ENCODE results near the gene KDM1A.

The KDM1A gene

DNA sequence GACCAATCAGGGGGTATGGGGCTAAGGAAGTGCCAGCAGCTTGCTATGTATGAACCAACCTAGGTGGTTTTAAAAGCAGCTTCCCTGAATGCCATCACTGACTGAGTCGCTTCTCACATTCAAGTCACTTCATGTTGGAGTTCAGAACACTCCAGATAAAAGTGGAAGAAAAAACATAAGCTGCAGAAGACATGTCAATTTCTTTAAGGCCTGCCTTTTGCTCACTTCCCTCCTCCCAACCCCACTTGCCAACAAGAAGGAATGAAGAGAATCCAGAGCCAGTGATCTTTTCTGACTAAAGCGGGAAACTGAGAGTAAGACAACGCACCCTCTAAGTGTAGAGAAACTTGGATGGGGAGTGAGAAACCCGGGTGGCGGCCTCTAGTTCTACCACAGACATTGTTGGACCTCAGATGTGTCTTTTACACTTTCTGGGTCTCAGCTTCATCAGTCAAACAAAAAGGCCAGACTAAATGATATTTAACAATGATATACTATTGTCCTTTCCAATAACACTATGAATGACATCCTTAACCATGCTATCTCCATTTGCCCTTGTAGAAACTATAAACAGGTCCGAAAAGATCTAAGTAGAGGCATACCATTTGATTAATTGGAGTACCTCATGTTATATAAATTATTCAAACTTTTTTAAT is 95.3 kb downstream of the KDM1A start:
- DNase-seq: no peak

DNA sequence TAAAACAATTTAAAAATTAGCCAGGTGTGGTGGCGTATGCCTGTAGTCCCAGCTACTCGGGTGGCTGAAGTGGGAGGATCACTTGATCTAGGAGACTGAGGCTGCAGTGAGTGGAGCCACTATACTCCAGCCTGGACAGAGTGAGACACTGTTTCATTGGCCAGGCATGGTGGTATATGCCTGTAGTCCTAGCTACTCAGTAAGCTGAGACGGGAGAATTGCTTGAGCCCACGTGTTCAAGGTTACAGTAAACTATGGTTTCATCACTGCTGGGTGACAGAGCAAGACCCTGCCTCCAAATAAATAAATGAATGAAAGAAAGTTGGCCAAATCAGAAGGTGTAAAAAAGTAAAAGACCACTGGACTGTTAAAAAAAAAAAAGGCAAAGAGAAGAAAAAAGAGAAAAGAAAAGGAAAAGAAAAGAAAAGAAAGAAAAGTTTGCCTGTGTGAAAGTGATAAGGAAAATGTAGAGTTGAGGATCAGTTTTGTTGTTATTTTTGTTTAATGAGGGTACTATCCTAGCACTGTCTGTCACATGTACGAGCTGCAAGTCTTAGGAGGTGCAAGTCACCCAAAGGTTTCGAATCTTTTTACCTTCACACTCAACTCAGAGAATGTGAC is 97.1 kb downstream of the KDM1A start:
- DNase-seq: no peak

DNA sequence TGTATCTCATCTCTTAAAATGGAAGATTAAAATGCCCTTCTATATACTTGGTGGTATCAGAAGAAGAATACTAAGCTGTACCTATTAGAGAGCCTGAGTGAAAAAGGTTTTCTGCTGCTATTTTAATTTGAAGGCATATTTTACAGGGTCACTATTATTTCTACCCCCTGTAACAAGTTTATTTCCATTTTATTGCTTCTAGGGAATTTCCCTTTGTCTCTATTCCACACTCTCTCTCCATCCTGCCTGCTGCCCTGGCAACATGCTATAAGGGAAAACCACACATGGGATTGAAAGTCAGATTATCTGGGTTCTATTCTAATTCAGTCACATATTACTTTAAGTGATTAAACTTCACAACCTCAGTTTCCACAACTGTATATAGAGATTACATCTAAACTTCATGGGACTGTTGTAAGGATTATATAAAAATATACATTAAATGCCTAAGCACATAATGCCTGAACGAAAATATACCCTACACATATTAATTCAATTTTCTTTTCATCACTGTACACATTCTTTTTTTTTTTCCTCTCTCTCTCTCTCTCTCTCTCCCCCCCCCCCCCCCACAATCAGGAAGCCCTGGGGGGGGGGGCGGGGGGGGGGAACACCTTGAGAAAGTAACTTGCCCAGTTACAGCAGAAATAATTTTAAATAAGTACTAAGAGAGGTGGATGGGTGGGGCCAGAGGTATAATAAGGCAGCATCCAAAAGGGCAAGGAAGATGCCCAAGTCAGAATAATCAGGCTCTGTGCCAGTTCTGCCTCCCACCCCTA is 97.8 kb downstream of the KDM1A start:
- DNase-seq: no peak

DNA sequence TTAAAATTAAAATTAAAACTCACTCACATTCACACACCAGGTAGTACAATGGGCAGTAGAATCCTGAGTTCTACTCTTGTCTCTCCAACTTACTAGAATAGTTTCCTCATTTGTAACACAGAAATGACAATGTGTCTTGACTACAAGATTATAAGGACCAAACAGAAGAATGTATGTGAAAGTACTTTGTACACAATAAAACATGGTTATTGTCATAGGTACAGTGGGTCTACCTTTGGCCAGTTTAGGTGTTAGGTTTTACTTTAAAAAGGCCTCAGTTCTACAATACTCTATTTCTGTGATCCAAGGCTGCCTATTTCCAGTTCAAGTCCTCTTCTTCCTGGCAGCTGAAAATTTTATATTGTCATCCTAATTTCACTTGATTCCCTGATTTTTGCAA is 99.1 kb downstream of the KDM1A start:
- DNase-seq: no peak

DNA sequence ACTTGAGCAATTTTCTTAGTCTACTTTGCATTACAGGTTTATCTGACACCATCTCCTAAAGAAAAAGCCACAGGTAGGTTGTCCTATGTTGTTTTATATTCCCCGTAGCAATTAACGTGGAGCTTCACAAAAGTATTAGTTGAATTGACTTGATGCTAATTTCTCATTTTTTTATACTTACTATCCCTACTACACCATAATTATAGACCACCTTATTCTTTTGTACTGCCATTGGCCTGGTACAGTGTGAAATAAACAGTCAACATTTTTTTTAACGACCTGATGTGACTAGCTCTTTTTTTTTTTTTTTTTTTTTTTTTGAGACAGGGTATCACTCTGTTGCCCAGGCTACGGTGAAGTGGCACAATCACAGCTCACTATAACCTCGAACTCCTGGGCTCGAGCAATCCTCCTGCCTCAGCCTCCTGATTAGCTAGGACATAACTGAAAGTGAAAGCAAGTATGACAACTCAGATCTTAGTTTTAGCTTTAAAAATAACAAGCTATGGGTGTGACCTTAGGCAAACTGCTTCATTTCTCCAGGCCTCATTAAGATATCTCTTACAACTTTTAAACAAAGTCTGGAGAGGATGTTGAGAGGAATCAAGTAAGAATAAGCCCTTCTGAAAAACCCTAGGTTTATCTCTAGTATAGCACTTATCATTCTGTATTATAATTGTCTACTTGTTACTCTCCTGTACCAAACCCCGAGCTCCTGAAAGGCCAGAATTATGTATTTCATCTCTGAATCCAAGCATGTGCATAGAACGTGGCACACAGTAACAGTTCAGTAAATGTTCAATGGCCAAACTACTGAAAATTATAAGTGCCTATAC is 99.9 kb downstream of the KDM1A start:
- no peak for DNase-seq

DNA sequence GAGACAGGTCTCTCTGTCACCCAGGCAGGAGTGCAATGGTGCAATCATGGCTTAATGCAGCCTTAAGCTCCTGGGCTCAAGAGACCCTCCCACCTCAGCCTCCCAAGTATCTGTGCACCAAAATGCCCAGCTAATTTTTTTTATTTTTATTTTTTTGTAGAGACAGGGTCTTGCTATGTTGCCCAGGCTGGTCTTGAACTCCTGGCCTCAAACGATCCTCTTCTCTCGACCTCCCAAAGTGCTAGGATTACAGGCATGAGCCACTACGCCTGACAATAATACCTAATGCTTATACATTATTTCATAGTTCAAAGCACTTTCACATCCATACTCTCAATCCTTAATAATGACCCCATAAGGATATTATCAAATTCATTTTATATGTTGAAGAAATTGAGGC is 101.1 kb downstream of the KDM1A start:
- no peak for DNase-seq

DNA sequence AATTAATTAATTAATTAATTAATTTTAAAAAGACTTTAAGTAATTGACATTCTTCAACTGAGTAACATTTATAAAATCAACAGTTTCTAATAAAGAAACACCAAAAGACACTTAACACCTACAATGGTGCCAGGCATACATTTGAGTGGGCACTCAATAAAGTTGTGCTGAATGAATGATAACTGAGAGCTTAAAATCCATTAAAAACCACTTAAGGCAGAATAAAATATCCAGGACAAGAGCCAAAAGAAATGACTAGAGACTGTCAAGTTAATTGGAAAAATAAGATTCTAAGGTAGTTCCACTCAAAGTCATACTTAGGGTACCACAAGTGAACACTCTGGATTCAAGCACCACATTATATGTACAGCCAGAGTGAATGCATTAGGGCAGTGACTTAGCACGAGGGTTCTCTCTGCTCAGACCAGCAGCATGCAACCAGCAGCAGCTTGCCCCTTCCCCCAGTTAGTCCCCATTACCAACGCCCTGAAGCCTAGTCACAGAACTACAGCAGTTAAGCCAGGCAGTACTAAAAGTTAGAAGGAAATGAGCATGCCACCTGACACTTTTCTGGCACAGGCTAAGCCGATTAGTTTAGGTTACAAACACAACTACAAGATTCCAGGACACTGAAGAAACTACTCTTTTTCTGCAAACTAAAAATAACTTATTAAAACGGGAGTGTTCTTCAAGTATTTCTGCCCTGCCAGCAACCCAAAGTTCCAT is 102.9 kb downstream of the KDM1A start:
- no peak for DNase-seq

DNA sequence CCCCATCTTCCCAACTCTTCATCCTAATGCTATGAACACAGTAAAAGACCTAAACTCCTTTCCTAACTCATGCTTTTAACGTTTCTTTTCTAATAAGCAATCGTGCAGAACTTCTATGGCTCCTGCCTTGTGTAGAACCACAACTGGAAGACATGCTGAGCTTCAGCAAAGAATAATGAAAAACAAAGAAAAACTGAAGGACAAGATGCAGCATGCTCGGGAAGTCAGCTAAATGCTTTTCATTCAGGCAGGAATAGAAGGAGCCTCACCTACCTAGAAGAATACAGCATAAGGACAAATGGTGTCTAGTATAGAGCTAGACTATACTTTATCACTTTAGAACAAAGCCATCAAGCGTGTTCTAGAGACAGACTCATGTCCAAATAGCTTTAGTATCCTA is 103.5 kb downstream of the KDM1A start:
- DNase-seq: no peak

DNA sequence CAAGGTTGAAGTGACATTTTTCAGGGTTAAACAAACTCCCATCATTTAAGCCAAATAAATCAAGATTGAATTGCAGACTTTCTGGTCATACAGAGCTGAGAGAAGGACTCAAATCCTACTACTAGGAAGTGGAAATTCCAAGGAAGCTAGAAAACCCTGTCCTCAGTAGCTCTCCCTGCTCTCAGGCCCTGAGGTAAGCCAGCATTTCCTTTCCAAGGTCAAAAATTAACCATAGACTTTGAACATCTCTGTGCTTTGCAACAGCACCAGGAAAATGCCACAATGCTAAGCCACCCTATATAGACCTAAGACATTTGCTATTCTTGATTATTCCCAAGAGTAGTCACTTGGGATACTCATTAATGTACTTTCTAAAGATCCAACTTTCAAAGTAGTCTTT is 104.3 kb downstream of the KDM1A start:
- DNase-seq: no peak

DNA sequence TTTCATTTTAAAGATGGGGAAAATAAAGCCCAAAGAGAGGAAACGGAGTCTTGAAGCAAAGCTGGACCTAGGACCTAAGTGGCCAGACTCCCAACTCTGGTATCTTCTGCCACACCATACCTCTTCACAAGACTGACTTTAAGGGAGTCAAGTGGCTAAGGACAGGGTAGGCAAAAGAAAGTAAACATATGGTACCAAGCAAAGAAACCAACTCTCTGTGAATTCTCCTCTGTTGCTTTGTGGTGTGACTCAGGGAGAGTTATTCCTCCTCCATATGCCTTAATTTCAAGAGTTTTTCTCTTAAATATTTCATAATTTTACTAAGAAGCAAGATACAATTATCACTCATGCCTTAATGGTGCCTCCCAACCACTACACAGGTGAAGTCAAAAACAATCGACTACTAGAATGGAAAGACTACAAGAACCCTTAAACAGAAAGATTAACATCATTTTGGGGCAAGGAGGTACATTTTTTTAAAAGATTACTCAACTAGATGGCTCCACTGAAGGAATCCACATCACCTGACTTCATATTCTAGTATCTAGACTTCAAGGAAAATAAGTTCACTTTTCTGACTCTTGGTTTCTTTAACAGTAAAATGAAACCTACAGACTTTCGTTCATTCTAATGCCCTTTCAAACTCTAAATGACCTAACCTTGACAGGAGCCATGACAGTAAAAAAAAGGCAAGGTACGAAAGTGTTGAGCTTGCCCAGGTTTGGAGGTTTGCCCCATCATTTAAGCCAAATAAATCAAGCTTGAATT is 105.2 kb downstream of the KDM1A start:
- DNase-seq: no peak

DNA sequence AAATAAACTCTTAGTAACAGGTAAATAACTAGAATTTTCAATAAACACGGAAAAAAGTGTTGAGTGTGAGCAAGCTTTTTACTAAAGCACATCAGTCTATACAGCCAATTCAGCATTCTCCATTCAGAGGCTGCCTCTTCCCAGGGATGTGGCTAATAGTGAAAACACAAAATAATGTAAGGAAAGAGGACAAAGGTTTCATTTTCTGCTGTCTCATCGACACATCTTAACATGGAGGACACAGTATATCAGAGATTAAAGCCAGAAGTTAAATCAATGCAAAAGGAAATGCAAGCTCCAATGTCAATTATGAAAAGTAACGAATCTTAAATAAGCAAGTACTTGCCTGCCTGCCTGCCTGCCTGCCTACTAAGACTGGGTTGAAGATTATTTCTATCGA is 106.2 kb downstream of the KDM1A start:
- no peak for DNase-seq

DNA sequence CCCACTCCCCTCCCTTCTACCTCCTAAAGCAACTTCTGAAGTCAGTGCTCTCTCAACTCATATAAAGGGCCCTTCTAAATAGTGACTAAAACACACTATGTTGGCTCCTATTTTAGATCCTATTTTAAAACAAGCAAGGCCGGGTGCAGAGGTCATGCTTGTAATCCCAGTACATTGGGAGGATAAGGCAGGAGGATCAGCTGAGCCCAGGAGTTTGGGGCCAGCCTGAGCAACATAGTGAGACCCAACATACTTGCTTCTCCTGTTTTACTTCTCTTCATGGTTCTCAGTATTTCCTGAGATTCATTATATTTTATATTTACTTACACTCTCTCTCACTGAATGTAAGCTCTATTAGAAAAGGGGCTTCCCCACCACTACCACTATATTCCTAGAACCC is 106.9 kb downstream of the KDM1A start:
- DNase-seq: no peak

DNA sequence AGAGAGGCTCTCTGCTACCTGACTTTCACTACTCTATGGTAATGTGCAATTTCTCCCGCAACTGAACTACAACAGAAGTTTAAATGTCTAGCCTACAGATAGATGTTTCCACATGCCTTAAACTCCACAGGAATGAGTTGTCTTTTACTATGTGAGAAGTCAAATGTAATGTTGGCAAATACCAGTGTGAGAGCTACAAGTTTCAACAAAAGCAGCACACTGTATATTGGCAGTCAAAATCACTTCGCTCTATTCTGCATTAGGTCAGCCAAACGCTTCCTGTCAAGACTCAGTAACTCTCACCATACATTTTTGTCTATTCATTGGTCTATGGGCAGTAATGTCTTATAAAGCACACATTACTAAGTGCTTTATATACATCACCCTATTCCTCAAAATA is 107.5 kb downstream of the KDM1A start:
- DNase-seq: no peak

DNA sequence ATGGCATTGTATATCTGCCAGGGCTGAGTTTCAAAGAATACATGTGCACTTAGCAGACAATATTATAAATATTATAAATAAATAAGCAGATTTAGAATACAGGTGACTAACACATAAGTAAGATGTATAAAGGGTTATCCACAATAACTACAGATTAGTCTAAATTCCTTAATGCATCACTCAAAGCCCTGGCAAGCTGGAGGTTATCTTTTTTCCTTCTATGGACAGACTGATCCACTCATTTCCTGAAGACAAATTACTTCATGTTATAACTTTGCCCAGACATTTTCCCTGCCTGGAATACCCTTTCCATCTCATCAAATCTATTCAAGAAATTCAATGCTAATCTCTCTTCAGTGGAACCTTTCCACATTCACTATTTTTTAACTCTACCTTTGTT is 110.6 kb downstream of the KDM1A start:
- no peak for DNase-seq

DNA sequence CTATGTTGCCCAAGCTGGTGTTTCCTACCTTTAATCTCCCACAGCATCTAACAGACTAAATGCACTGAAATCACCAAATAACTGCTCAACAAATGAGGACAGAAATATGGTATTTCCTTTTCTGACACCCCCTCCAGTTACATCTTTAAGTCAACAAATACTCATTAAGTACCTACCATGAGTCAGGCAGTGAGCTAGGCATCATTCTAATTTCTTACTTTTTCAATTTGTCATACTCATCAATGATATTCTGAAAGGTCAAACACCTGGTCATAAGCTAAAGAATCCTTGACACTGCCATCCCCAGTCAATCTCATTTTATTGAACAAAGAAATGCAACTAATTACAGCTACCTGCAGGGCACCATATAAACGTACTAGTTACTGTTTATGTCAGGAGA is 112.8 kb downstream of the KDM1A start:
- no peak for DNase-seq

All from NCI-H1436 treated with DMSO at 0.1 percent for 48 hours (cell line).